Keratinocyte (primary cell): Measurements from ENCODE around the gene MAPK8. TPM values are rescaled to one million over a fixed set of nuclear protein-coding genes. Genes with fewer than 3 reads are reported as not detected.

Source experiments
- DNase-seq: peaks from one replicate; pipeline ENCODE4 v3.0.0-alpha.2; 2011; ENCODE audit warnings: low read depth, missing footprints, low spot score
- FAIRE-seq: peaks from 2 replicates; lab custom pipeline; 2011; peaks lifted over from hg19 to GRCh38; lab: Jason Lieb, UNC
- H2AFZ ChIP-seq: 2 replicates; pipeline ENCODE4 v1.6.0; 2012; ENCODE audit warnings: low read length, control low read depth, inconsistent platforms; ENCODE audit not compliant: control insufficient read depth
- H3K27ac ChIP-seq: 2 replicates; pipeline ENCODE4 v1.5.1; 2011; ENCODE audit warnings: low read length; ENCODE audit not compliant: control insufficient read depth, insufficient read depth
- H3K27me3 ChIP-seq: 3 replicates; pipeline ENCODE4 v1.6.0; 2011; ENCODE audit warnings: low read length; ENCODE audit not compliant: control insufficient read depth, insufficient read depth; ENCODE audit errors: extremely low read depth
- H3K36me3 ChIP-seq, 2 experiments: 2 replicates in 1 of 2; 3 replicates in 1 of 2; pipeline ENCODE4 v1.5.1; 2011; ENCODE audit warnings: low read length in 2 of 2, mild to moderate bottlenecking in 1 of 2; ENCODE audit not compliant: control insufficient read depth in 2 of 2, insufficient read depth in 2 of 2; ENCODE audit errors: extremely low read depth in 1 of 2
- H3K4me1 ChIP-seq: 3 replicates; pipeline ENCODE4 v1.5.1; 2011; ENCODE audit warnings: low read length; ENCODE audit not compliant: control insufficient read depth, insufficient read depth; ENCODE audit errors: extremely low read depth
- H3K4me2 ChIP-seq: 3 replicates; pipeline ENCODE4 v1.6.0; 2011; ENCODE audit warnings: low read depth, low read length; ENCODE audit not compliant: control insufficient read depth, insufficient read depth; ENCODE audit errors: extremely low read depth
- H3K4me3 ChIP-seq, 3 experiments: fragments of 200-600 bp in 1 of 3; sonication (generic) in 1 of 3; 2 replicates in 2 of 3; 3 replicates in 1 of 3; pipeline ENCODE4 v1.5.1; 2011 to 2016; ENCODE audit warnings: low read length in 3 of 3, mild to moderate bottlenecking in 3 of 3, control low read depth in 2 of 3, inconsistent platforms in 1 of 3, low read depth in 1 of 3, mixed read lengths in 1 of 3, mixed run types in 1 of 3, moderate library complexity in 1 of 3; ENCODE audit not compliant: control insufficient read depth in 2 of 3, insufficient read depth in 2 of 3; ENCODE audit errors: extremely low read depth in 1 of 3
- H3K79me2 ChIP-seq: 2 replicates; pipeline ENCODE4 v1.6.0; 2012; ENCODE audit warnings: low read length; ENCODE audit not compliant: control insufficient read depth, insufficient read depth
- H3K9ac ChIP-seq: 3 replicates; pipeline ENCODE4 v1.6.0; 2011; ENCODE audit warnings: low read length; ENCODE audit not compliant: control insufficient read depth, insufficient read depth; ENCODE audit errors: extremely low read depth
- H3K9me1 ChIP-seq: 3 replicates; pipeline ENCODE4 v1.6.0; 2011; ENCODE audit warnings: low read length; ENCODE audit not compliant: control insufficient read depth, insufficient read depth; ENCODE audit errors: extremely low read depth
- H3K9me3 ChIP-seq: 2 replicates; pipeline ENCODE4 v1.5.1; 2012; ENCODE audit warnings: low read depth, low read length; ENCODE audit not compliant: control insufficient read depth
- H4K20me1 ChIP-seq: 3 replicates; pipeline ENCODE4 v1.6.0; 2011; ENCODE audit warnings: low read length; ENCODE audit not compliant: control insufficient read depth, insufficient read depth; ENCODE audit errors: extremely low read depth
- EZH2 ChIP-seq: IDR thresholded peaks from one replicate; pipeline ENCODE4 v1.6.1; 2012; ENCODE audit warnings: inconsistent platforms, mild to moderate bottlenecking, low read length, moderate library complexity
- dilution Hi-C: fragments of 300-500 bp; cut with MboI; formaldehyde crosslinking; loops from one replicate; pipeline ENCODE4 v1.7.0; 2020; ENCODE audit warnings: low sequenced_read_pairs; ENCODE audit not compliant: extremely low pct_ligation_motif_present
- polyA plus RNA-seq, 5 experiments: library from polyadenylated mRNA; depleted of rRNA in 3 of 5; stranded (reverse) in 3 of 5; stranded (forward) in 1 of 5; unstranded in 1 of 5; fragments of >200 nt; gene quantifications; 1 replicate in 1 of 5; 2 replicates in 3 of 5; 3 replicates in 1 of 5; pipeline versions ENCODE4 v1.2.1 to v1.2.3, GENCODE V29; 2011 to 2012; ENCODE audit warnings: missing spikeins in 2 of 5, low read depth in 1 of 5, low replicate concordance in 1 of 5
- TF ChIP-seq, protein P1 (sequence below), 3 experiments: IDR thresholded peaks in 1 of 3; conservative IDR thresholded peaks in 1 of 3; optimal IDR thresholded peaks in 1 of 3; 2 replicates in 2 of 3; 3 replicates in 1 of 3; pipeline versions ENCODE3 to v1.5.1; 2011; ENCODE audit warnings: low read length in 3 of 3, mild to moderate bottlenecking in 3 of 3, moderate library complexity in 2 of 3, control low read depth in 1 of 3, inconsistent platforms in 1 of 3; ENCODE audit not compliant: insufficient read depth in 2 of 3; ENCODE audit errors: extremely low read depth in 1 of 3

Gene MAPK8
- polyA plus RNA-seq, 1 donor (not counting 4 experiments of a cell fraction or from before 2014, with no cell fraction given), result 39.8 TPM

DNA sequence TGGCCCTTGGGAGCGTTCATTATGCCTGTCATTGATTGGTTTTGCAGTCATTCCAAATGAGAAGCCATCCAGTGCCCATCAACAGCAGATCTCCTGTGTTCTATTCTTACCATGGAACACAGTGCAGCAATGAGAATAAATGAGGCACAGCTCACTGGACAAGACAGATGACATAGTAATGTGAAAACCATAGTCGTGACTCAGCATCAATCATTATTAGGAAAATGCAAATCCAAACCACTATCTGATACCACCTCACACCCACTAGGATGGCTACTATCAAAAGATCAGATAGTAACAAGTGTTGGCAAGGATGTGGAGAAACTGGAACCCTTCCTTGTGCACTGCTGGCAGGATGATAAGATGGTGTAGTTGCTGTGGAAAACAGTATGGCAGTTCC lies 153.7 kb downstream of the MAPK8 start:
- no peak overlapping the region for H2AFZ ChIP-seq
- no peak for TF ChIP-seq EZH2
- TF ChIP-seq, protein P1, sequence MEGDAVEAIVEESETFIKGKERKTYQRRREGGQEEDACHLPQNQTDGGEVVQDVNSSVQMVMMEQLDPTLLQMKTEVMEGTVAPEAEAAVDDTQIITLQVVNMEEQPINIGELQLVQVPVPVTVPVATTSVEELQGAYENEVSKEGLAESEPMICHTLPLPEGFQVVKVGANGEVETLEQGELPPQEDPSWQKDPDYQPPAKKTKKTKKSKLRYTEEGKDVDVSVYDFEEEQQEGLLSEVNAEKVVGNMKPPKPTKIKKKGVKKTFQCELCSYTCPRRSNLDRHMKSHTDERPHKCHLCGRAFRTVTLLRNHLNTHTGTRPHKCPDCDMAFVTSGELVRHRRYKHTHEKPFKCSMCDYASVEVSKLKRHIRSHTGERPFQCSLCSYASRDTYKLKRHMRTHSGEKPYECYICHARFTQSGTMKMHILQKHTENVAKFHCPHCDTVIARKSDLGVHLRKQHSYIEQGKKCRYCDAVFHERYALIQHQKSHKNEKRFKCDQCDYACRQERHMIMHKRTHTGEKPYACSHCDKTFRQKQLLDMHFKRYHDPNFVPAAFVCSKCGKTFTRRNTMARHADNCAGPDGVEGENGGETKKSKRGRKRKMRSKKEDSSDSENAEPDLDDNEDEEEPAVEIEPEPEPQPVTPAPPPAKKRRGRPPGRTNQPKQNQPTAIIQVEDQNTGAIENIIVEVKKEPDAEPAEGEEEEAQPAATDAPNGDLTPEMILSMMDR (optimal IDR thresholded peaks at IDR 0.05 in 1 of 3, IDR thresholded peaks at IDR 0.05 in 1 of 3, conservative IDR thresholded peaks at IDR 0.05 in 1 of 3; ENCODE audit: extremely low read depth in 1 of 3, insufficient read depth in 2 of 3, low read length in 3 of 3), result no peak
- H3K4me3 ChIP-seq, result no peak overlapping the region
- FAIRE-seq (peak; percentile 20), DNase-seq (no peak)
- H3K4me2 ChIP-seq, result no peak overlapping the region
- no peaks in the 10 kb centered on the region for H3K9me3 ChIP-seq
- no peaks in the 10 kb centered on the region for H3K9me1 ChIP-seq
- no peaks in the 10 kb centered on the region for H3K4me1 ChIP-seq
- no peak overlapping the region for H3K9ac ChIP-seq
- no peaks in the 10 kb centered on the region for H3K27me3 ChIP-seq
- no peaks in the 10 kb centered on the region for H3K79me2 ChIP-seq
- H3K27ac ChIP-seq, result no peak overlapping the region
- peaks cover 0 to 3% of the 10 kb centered on the region in 2 experiments for H3K36me3 ChIP-seq
- dilution Hi-C loops, result no loop called here
- peaks cover 3% of the 10 kb centered on the region for H4K20me1 ChIP-seq

DNA sequence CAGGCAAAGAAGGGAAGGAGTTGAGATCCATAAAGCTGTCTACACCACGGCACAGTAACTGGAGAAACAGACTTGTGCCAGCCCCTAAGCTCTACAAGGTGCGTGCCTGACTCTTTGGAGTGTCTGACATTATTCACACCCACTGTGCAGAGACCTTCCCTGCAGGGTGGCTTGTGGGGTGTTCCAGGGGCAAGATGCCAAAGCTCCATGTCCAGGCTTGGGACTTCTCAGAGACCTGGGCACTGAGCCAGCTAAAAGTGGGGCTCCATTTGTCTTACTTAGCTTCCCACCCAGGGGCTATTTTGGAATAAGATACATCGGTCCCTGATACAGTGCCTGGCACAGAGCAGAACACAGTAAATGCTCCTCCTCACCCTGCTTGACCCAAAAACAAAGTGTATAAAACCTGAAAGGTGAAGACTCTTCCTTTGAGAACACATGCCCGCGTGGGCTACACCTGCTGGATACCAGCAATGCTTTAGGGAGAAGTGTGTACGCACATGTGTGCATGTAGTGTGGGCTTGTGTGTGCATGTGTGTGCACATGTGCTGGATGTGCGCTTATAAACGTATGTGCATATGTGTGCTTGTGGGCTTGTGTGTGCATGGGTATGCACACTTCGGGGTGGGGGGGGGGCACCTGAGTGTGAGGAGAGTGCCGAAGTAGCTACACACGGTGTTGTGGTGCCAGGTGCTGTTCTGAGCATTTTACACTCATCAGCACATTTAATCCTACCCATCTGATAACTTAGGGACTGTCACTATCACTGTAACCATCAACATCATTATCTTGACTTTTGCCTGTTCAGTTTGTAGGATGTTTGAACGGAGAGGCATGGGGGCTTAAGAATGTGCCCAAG lies 155.4 kb downstream of the MAPK8 start:
- H3K9ac ChIP-seq, result no peak overlapping the region
- H3K4me1 ChIP-seq, result peaks cover 14% of the 10 kb centered on the region
- H4K20me1 ChIP-seq, result peaks cover 3% of the 10 kb centered on the region
- H3K9me3 ChIP-seq, result no peaks in the 10 kb centered on the region
- H3K9me1 ChIP-seq, result no peaks in the 10 kb centered on the region
- TF ChIP-seq EZH2, result no peak
- DNase-seq, result no peak
- no peak overlapping the region for H3K4me2 ChIP-seq
- H3K79me2 ChIP-seq, result no peaks in the 10 kb centered on the region
- dilution Hi-C loops, result no loop called here
- H3K4me3 ChIP-seq, result no peak overlapping the region
- FAIRE-seq, result no peak
- H3K27ac ChIP-seq, result no peak overlapping the region
- no peak overlapping the region for H2AFZ ChIP-seq
- peaks cover 0 to 3% of the 10 kb centered on the region in 2 experiments for H3K36me3 ChIP-seq
- H3K27me3 ChIP-seq, result no peaks in the 10 kb centered on the region
